HuH-7 (cell line): ENCODE results near the gene DAP.

Experiments used
- DNase-seq: peaks from one replicate; pipeline ENCODE4 v3.0.0; 2011; ENCODE audit warnings: low spot score

The DAP gene

DNA sequence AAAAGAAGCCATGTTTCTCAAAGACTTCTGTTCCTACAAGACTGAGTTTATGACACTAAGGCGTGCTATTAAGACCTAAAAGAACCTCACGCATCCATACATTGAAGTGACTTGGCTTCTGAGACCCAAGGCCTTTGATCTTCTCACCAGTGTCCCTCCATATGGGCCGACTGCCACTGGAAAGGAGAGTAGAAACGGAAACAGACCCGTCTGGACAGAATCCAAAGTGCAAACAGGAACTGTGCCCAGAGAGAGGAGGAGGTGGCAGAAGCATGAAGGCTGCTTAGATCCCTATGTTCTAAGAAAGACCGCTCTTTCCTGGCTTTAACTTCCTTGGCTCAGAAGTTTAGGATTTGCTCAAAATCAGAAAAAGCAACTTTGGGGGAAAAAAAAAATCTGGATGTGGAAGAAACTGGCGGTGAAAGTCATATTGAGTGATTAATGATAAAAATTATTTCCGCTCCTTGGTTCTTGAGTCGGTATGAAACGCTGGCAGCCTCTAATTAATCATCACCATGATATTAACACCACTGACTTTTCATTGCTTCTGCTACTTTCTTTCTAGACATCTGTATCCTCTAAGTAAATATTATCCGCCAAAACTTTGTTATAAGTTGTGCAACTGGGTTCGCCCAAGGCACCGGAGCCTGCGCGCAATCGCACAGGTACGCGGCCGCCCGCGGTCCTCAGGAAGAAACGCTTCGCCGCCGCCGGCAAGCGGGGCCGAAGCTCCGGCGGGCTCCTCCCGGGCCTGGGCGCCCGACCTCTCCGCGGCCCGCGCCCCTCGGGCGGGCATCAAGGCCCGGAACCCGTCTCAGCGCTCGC, 726 bp downstream of the DAP start:
- no peak for DNase-seq

- DNase-seq = no peak
These were observed 1.9 kb downstream of the DAP start for GRCh38 chr5:10759111-10759510.

DNA sequence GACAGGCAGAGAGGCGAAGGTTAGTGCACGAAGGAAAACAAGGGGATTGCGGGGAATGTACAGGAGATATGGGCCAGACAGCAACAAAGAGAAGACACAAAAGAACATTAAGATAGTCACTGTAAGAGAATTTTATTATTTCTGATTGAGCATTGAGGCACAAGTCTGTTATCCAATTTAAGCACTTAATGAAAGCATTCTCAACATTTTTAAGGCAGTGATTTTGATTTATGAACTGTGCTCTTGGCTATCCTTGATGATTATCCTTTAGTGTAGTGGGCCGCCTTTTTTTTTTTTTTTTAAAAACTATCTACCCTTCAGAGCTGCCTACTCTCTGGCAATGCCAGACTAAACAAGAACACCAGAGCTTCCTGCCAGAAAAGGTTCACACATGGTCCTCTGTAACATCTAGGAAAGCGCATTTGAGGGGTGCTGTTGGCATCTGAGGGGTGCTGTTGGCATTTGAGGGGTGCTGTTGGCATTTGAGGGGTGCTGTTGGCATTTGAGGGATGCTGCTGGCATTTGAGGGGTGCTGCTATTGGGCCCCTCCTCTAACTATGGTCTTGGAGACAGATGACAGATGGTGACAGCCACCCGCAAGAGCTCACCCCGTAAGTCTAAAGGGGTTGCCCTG, 3.0 kb downstream of the DAP start:
- DNase-seq = no peak

DNA sequence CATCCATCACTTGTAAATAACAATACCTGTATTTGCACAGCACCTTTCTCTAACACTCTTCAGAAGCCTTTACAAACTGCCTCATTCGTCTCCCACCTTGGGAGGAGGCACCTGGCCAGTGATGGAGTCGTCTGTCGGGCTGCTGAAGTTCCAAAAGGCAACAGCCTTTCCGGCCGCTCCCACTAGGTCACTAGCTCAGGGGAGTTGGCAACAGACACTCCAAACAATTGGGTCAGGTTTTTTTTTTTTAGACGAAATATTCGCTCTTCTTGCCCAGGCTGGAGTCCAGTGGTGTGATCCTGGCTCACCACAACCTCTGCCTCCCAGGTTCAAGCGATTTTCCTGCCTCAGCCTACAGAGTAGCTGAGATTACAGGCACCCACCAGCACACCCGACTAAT, 4.0 kb downstream of the DAP start:
- DNase-seq = no peak

- no peak for DNase-seq
These were observed 4.5 kb downstream of the DAP start for GRCh38 chr5:10756549-10756948.

GRCh38 chr5:10753178-10753577, 7.9 kb downstream of the DAP start:
- DNase-seq = no peak

DNA sequence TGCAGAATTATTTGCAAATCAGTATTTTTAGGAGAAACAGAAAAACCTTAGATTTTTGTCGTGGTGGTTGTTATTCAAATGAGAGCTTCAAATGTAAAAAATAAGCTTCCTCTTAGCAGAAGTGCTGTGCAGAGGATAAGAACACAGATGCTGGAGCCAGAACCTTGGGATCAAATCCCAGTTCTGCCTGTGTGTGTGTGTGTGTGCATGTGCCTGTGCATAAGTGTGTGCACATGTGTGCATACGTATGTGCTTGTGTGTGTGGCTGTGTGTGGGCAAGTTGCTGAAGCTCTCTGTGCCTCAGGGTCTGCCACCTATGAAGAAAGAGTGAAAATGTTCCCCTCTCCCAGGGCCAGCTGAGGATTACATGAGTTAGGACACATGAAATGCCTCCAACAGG, 8.6 kb downstream of the DAP start:
- DNase-seq = no peak

DNA sequence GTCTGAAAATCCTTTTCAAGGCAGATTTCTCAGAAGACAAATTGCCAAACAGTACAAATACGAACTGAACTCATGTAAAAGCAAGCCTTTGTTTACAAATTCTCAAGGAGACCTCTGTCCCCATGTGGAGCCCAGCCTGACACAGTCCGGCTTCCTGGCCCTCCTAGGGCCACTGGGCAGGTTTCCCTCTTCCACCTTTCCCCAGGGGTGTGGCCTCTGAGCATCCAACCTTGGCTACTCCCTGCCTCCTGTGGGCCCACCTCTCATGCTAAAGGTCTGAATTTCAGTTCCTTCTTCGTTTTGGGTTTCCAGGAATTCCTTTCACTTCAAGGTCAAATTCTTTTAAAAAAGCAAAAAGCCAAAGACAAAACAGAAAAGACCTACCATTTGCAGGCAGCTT, 10.1 kb downstream of the DAP start:
- DNase-seq = no peak

GRCh38 chr5:10747678-10748622, 13.1 kb downstream of the DAP start:
- no peak for DNase-seq

- no peak for DNase-seq
These were observed 14.3 kb downstream of the DAP start for GRCh38 chr5:10746711-10747110.

DNA sequence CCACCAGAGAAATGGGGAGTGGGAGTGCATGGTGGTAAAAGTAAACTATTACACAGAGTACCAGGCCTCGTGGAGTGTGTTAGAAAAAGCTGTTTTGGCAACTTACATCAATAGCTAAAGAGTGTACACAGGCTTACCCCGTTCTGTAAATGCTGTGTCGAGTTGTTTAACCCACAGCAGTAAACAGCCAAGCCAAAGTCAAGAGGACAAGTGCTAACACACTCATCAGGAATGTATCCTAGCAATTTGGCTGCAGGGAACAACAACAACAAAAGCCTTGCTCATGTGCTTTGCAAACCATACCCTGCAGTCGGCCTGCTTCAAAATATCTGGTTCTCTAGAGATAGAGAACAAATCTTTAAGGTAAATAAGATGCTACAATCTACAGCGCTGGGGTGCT, 15.9 kb downstream of the DAP start:
- DNase-seq = no peak

DNA sequence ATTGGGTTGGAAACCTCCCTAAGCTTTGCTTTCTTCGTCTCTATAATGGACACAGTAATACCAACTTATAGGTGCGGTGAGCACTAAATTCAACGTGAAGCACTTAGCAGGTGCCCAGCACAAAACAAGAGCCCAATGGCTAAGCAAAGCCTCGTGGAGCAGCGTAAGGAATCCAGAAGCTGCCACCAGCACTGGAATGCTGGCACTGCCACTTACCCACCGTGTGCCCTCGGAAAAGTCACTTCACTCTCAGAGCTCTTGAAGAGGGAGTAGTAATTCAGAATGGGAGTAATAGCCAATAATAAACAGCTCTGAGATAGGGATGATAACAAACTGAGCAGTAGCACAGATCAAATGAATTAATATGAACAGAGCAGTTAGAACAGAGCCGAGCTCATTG, 16.4 kb downstream of the DAP start:
- no peak for DNase-seq

DNA sequence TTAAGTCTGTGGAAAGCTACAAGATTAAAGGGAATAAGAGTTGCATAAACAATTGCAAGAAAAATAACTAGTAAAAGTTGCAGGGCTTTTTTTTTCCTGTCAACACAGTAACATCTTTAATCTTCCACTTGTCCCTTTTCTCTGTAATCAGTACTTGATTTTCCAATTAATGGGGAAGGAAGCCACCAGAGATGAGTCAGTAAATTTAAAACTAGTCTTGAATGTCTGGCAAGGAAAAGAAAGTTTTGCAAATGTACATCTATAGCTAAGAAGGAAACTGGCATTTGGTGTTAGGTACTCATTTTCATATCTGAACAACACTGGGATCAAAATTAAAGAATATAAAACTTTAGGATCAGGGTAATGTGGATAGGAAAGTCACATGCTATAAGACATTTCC, 17.1 kb downstream of the DAP start:
- DNase-seq = no peak

DNA sequence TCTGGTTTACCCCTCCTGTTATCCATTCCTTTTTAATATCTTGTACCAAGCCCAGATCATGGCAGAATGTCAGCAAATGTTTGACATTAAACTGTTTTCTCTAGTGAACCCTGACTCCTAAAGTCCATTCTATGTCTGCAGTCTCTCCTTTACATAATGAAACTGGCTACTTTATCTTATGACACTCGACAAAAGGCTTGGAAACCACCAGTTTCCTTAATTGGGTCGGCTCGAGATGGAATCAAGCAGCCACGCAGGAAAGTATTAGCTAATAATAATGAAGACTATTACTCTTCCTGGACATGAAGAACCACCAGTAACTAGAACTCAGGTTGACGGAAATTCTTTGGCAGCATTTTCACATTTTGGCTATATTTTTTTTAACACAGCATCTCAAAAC, 17.5 kb downstream of the DAP start:
- DNase-seq = no peak

GRCh38 chr5:10741661-10742060, 19.4 kb downstream of the DAP start:
- DNase-seq = no peak

GRCh38 chr5:10740384-10740783, 20.6 kb downstream of the DAP start:
- no peak for DNase-seq

DNA sequence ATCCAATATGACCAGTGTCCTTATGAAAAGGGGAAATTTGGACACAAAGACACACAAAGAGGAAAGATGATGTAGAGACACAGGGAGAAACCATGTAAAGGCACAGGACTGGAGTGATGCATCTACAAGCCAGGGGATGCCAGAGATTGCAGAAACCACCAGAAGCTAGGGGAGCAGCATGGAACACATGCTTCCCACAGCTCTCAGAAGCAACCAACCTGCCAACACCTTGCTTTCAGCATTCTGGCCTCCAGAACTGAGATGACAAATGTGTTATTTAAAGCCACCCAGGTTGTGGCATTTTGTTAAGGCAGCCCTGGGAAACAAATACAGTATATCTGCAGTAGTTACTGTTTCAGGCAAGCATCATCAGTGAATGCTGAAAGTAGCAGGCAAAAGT, 23.2 kb downstream of the DAP start:
- DNase-seq = no peak

GRCh38 chr5:10736808-10737207, 24.2 kb downstream of the DAP start:
- DNase-seq = no peak

- no peak for DNase-seq
These were observed 24.7 kb downstream of the DAP start for GRCh38 chr5:10736354-10736753.

DNA sequence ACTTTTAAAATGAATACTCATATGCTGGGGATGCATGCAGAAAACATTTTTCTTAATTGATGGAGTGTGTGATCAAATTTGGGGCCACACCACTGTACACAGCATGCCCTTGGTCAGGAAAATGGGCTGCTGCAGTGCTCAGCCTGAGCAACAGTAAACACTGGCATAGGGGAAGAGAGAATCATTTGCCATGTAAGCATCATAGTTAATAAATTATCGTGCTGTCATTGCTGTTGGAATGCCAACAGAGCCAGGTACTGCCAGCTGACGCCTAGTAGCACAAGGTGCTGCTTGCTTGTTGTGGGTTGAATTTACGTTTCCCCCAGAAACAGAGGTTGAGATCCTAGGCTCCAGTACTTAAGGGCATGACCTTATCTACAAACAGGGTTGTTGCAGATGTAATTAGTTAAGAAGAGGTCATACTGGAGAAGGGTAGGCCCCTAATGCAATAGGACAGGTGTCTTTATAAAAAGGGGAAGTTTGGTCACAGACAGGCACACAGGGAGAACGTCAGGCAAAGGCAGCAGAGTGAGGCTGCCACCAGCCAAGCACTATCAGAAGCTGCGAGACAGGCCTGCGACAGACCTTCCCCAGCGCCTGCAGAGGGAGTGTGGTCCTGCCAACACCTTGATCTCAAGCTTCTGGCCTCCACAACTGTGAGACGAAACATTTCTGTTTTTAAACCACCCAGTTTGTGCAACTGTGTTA, 25.3 kb downstream of the DAP start:
- DNase-seq = no peak

- DNase-seq = no peak
These were observed 26.1 kb downstream of the DAP start for GRCh38 chr5:10734832-10735523.
